Heart left ventricle (tissue), 13 donors: ENCODE data around the gene CCDC196.

Experiments used
- CTCF ChIP-seq, 12 donors: fragments of 200-600 bp; sonication (generic) in 4 of 12; IDR thresholded peaks; one replicate each; pipeline versions ENCODE4 v1.5.0 to v1.8.0; 2018 to 2022; ENCODE audit warnings: antibody characterized with exemption in 12 of 12, mild to moderate bottlenecking in 5 of 12
- POLR2A ChIP-seq, 2 donors: fragments of 450-650 bp; IDR thresholded peaks; one replicate each; pipeline ENCODE4 v1.6.1; 2017; ENCODE audit warnings: antibody characterized with exemption in 2 of 2, mild to moderate bottlenecking in 2 of 2, moderate library complexity in 2 of 2
- donor health status: ischemic (EF 13 %, LVEDD 7.1; RV severe dilation, severe dysfunction).
- donor health status: DM: no; HTN: yes; CAD: no.
- donor health status: DM: no; HTN: no; CAD: no.
- donor health status: ischemic (EF 25% LVEDD 6.9; RV normal size, moderate dysfunction).
- donor health status: ischemic (EF 25% LVEDD 5.7; RV mildly dilated, moderate dysfunction).
- donor health status: ischemic (EF 35%, LVEDD 5.7; RV mildly dilated, moderate dysfunction).
- donor health status: nonischemic (EF 11% LVEDD 7.7; RV severe dilation, severe dysfunction).
- donor health status: DM: yes; HTN: yes; CAD: no.
- donor health status: PGD.
- donor health status: ischemic (EF 29% LVEDD 5.4; RV normal size, mild dysfunction).
- donor health status: nonischemic (EF 23%, LVEDD 6.1; RV moderate dilation, normal function).

GRCh38 chr14:66509874-66510273 lies 23.7 kb downstream of the CCDC196 start:
- TF ChIP-seq CTCF (IDR thresholded peaks at IDR 0.05) (no peak), POLR2A (IDR thresholded peaks at IDR 0.05) (no peak)
